GM19468 (cell line): ENCODE measurements around the gene MYO1D.
"Not testable (repeated sequence)": the region's sequence is repeated elsewhere in the genome, so short reads cannot be mapped to it uniquely, and the experiment has no call there.

Experiments
- ATAC-seq: cut with Tn5 transposase; IDR thresholded peaks from one replicate; pipeline ENCODE4 v1.9.1; 2021; ENCODE audit warnings: mild to moderate bottlenecking, moderate library complexity, moderate number of reproducible peaks; ENCODE audit not compliant: unreplicated experiment; ENCODE audit errors: extremely low read depth

Gene MYO1D

GRCh38 chr17:32896647-32897258 lies 19.8 kb upstream of the MYO1D start:
- ATAC-seq = no peak

- ATAC-seq = no peak
Observed at GRCh38 chr17:32894245-32894644, 17.3 kb upstream of the MYO1D start.

GRCh38 chr17:32887410-32887809 lies 10.5 kb upstream of the MYO1D start:
- not testable (repeated sequence) for ATAC-seq

- ATAC-seq = not testable (repeated sequence)
Observed at GRCh38 chr17:32886951-32887350, 10.0 kb upstream of the MYO1D start.

GRCh38 chr17:32882734-32883133 lies 5.8 kb upstream of the MYO1D start:
- no peak for ATAC-seq

GRCh38 chr17:32882029-32882428 lies 5.1 kb upstream of the MYO1D start:
- no peak for ATAC-seq

- ATAC-seq = no peak
Observed at GRCh38 chr17:32880671-32881453, 3.9 kb upstream of the MYO1D start.

- ATAC-seq = no peak
Observed at GRCh38 chr17:32879134-32879533, 2.2 kb upstream of the MYO1D start.

GRCh38 chr17:32878211-32878610 lies 1.3 kb upstream of the MYO1D start:
- no peak for ATAC-seq

GRCh38 chr17:32877164-32877764 lies 340 bp upstream of the MYO1D start:
- ATAC-seq = peak; percentile 69

- no peak for ATAC-seq
Observed at GRCh38 chr17:32875923-32876416, 954 bp downstream of the MYO1D start.

- no peak for ATAC-seq
Observed at GRCh38 chr17:32875230-32875917, 1.6 kb downstream of the MYO1D start.

GRCh38 chr17:32873114-32873513 lies 3.8 kb downstream of the MYO1D start:
- no peak for ATAC-seq

GRCh38 chr17:32871746-32872145 lies 5.2 kb downstream of the MYO1D start:
- ATAC-seq = no peak

GRCh38 chr17:32870969-32871368 lies 6.0 kb downstream of the MYO1D start:
- no peak for ATAC-seq

GRCh38 chr17:32870027-32870670 lies 6.8 kb downstream of the MYO1D start:
- ATAC-seq = no peak

GRCh38 chr17:32869345-32870026 lies 7.4 kb downstream of the MYO1D start:
- ATAC-seq = no peak

- no peak for ATAC-seq
Observed at GRCh38 chr17:32865141-32865540, 11.8 kb downstream of the MYO1D start.

- ATAC-seq = no peak
Observed at GRCh38 chr17:32863559-32863958, 13.4 kb downstream of the MYO1D start.

- ATAC-seq = no peak
Observed at GRCh38 chr17:32862940-32863339, 14.0 kb downstream of the MYO1D start.
